ENCODE results near the gene TNN. TPM values are rescaled to one million over a fixed set of nuclear protein-coding genes. Genes with fewer than 3 reads are reported as not detected.

The TNN gene
- total and polyA plus RNA-seq, 4 experiments from 2014 or later: not detected

GRCh38 chr1:175033953-175034352, 33.7 kb upstream of the TNN start:
- Histone ChIP-seq H3K4me3 (ENCODE audit: low read length in 2 of 2) (no peak overlapping the region), H3K36me3 (ENCODE audit: insufficient read depth, low read length) (no peaks in the 10 kb centered on the region), H3K9me3 (ENCODE audit: control insufficient read depth in 1 of 2, low read length in 2 of 2) (no peaks in the 10 kb centered on the region), H3K27ac (ENCODE audit: low read depth, low read length) (no peak overlapping the region), H3K27me3 (ENCODE audit: insufficient read depth, low read length) (no peaks in the 10 kb centered on the region), H3K4me1 (ENCODE audit: insufficient read depth, low read length) (peaks cover 6% of the 10 kb centered on the region)
- Mint-ChIP-seq H3K36me3 (no peaks in the 10 kb centered on the region), H3K27me3 (peaks cover 0 to 2% of the 10 kb centered on the region in 2 donors), H3K4me1 (peaks cover 5 to 10% (median 7%) of the 10 kb centered on the region in 4 donors), H3K9me3 (peaks cover 0 to 3% (median 0%) of the 10 kb centered on the region in 8 donors), H3K27ac (peak overlapping the region in 1 of 7 donors; percentile 43), H3K4me3 (no peak overlapping the region)
- ChIA-PET CTCF (ENCODE audit: partially characterized antibody) (no interaction called here), POLR2A (ENCODE audit: partially characterized antibody) (no interaction called here)
- intact Hi-C loops (cut with micrococcal nuclease): no loop called here
- DNase-seq: no peak

GRCh38 chr1:175034775-175035174, 32.9 kb upstream of the TNN start:
- Mint-ChIP-seq H3K9me3 (no peaks in the 10 kb centered on the region), H3K4me1 (peaks cover 1 to 3% (median 2%) of the 10 kb centered on the region in 4 donors), H3K27ac (no peak overlapping the region), H3K36me3 (no peaks in the 10 kb centered on the region), H3K4me3 (no peak overlapping the region), H3K27me3 (peaks cover 0 to 2% of the 10 kb centered on the region in 2 donors)
- intact Hi-C loops (cut with micrococcal nuclease): no loop called here
- H3K27ac ChIP-seq (ENCODE audit: low read depth, low read length): no peak overlapping the region
- H3K4me3 ChIP-seq (ENCODE audit: low read length in 2 of 2): no peak overlapping the region
- no peaks in the 10 kb centered on the region for H3K27me3 ChIP-seq (ENCODE audit: insufficient read depth, low read length)
- no peaks in the 10 kb centered on the region for H3K4me1 ChIP-seq (ENCODE audit: insufficient read depth, low read length)
- no peaks in the 10 kb centered on the region for H3K36me3 ChIP-seq (ENCODE audit: insufficient read depth, low read length)
- no peak for DNase-seq
- CTCF ChIA-PET (ENCODE audit: partially characterized antibody): no interaction called here
- POLR2A ChIA-PET (ENCODE audit: partially characterized antibody): no interaction called here
- no peaks in the 10 kb centered on the region for H3K9me3 ChIP-seq (ENCODE audit: control insufficient read depth in 1 of 2, low read length in 2 of 2)

DNA sequence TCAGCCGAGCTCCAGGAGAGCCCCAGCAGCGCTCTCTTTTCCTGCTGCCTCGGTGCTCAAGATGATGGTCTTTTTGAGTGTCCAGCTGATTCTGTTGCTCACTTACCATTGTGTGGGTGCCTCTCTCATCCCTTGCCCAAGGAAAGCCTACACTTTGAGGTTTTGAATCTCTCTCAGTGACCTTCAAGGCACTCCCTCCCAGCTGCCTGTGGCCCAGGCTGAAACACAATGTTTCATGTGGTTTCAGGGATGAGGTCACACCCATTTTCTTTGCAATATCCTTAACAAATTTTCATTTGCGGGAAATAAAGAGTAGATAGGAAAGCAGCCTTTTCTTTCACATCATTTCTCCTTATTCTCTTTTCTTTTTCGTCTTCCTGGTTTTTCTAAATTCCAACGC, 31.8 kb upstream of the TNN start:
- H3K4me3 ChIP-seq (ENCODE audit: low read length in 2 of 2): no peak overlapping the region
- H3K27me3 Mint-ChIP-seq: peaks cover 0 to 2% of the 10 kb centered on the region in 2 donors
- POLR2A ChIA-PET (ENCODE audit: partially characterized antibody): no interaction called here
- no peaks in the 10 kb centered on the region for H3K27me3 ChIP-seq (ENCODE audit: insufficient read depth, low read length)
- H3K9me3 ChIP-seq (ENCODE audit: control insufficient read depth in 1 of 2, low read length in 2 of 2): no peaks in the 10 kb centered on the region
- no peaks in the 10 kb centered on the region for H3K36me3 ChIP-seq (ENCODE audit: insufficient read depth, low read length)
- no peaks in the 10 kb centered on the region for H3K9me3 Mint-ChIP-seq
- no peaks in the 10 kb centered on the region for H3K4me1 ChIP-seq (ENCODE audit: insufficient read depth, low read length)
- intact Hi-C loops (cut with micrococcal nuclease): no loop called here
- no peak for DNase-seq
- no peaks in the 10 kb centered on the region for H3K4me1 Mint-ChIP-seq
- H3K27ac Mint-ChIP-seq: no peak overlapping the region
- no peak overlapping the region for H3K4me3 Mint-ChIP-seq
- H3K27ac ChIP-seq (ENCODE audit: low read depth, low read length): no peak overlapping the region
- CTCF ChIA-PET (ENCODE audit: partially characterized antibody): interaction anchor here (1.5 kb wide), 1 partner anchor 89 kb away, joined by 5 read pairs; no protein-coding TSS in a partner anchor
- no peaks in the 10 kb centered on the region for H3K36me3 Mint-ChIP-seq

DNA sequence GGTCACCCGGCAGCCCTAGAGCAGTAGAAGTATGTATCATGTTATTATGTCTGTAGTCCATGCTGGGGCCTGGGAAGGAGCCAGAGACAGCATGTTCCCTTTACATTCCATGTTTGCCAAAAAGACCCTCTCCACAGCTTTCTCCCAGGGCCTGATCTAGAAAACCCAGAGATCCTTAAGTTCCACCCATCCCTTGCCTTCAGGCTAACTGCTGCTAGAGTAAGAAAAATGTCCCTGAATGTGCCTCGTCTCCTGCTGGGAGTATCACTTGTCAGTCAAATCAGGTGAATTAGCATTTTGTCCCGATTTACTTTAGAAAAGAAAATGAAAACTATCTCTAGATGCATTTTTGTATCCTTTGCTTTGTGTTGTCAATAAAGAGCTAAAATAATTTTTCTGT, 31.2 kb upstream of the TNN start:
- no peaks in the 10 kb centered on the region for H3K4me1 ChIP-seq (ENCODE audit: insufficient read depth, low read length)
- H3K9me3 ChIP-seq (ENCODE audit: control insufficient read depth in 1 of 2, low read length in 2 of 2): no peaks in the 10 kb centered on the region
- ChIA-PET CTCF (ENCODE audit: partially characterized antibody) (interaction anchor here (1.5 kb wide), 1 partner anchor 88 kb away, joined by 5 read pairs; no protein-coding TSS in a partner anchor), POLR2A (ENCODE audit: partially characterized antibody) (no interaction called here)
- no peaks in the 10 kb centered on the region for H3K36me3 Mint-ChIP-seq
- H3K36me3 ChIP-seq (ENCODE audit: insufficient read depth, low read length): no peaks in the 10 kb centered on the region
- H3K27me3 Mint-ChIP-seq: peaks cover 0 to 2% of the 10 kb centered on the region in 2 donors
- H3K27me3 ChIP-seq (ENCODE audit: insufficient read depth, low read length): no peaks in the 10 kb centered on the region
- no peak overlapping the region for H3K4me3 Mint-ChIP-seq
- no peak for DNase-seq
- H3K4me1 Mint-ChIP-seq: no peaks in the 10 kb centered on the region
- no peak overlapping the region for H3K4me3 ChIP-seq (ENCODE audit: low read length in 2 of 2)
- intact Hi-C loops (cut with micrococcal nuclease): no loop called here
- H3K27ac Mint-ChIP-seq: no peak overlapping the region
- H3K27ac ChIP-seq (ENCODE audit: low read depth, low read length): no peak overlapping the region
- H3K9me3 Mint-ChIP-seq: no peaks in the 10 kb centered on the region

DNA sequence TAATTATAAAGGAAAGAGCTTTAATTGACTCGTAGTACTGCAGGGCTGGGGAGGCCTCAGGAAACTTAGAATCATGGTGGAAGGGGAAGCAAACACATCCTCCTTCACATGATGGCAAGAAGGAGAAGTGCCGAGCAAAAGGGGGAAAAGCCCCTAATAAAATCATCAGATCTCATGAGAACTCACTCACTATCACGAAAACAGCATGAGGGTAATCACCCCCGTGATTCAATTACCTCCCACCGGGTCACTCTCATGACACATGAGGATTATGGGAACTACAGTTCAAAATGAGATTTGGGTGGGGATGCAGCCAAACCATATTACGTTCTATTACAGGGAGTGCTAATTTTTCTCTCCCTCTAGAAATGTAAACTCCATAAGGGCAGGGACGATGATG, 30.2 kb upstream of the TNN start:
- DNase-seq: no peak
- no peaks in the 10 kb centered on the region for H3K4me1 Mint-ChIP-seq
- CTCF ChIA-PET (ENCODE audit: partially characterized antibody): interaction anchor here (2.4 kb wide), 1 partner anchor 8 kb away, joined by 8 read pairs; no protein-coding TSS in a partner anchor
- no peaks in the 10 kb centered on the region for H3K36me3 Mint-ChIP-seq
- H3K9me3 ChIP-seq (ENCODE audit: control insufficient read depth in 1 of 2, low read length in 2 of 2): no peaks in the 10 kb centered on the region
- no peaks in the 10 kb centered on the region for H3K36me3 ChIP-seq (ENCODE audit: insufficient read depth, low read length)
- no peaks in the 10 kb centered on the region for H3K4me1 ChIP-seq (ENCODE audit: insufficient read depth, low read length)
- no peak overlapping the region for H3K27ac Mint-ChIP-seq
- intact Hi-C loops (cut with micrococcal nuclease): no loop called here
- H3K4me3 Mint-ChIP-seq: no peak overlapping the region
- POLR2A ChIA-PET (ENCODE audit: partially characterized antibody): no interaction called here
- H3K9me3 Mint-ChIP-seq: no peaks in the 10 kb centered on the region
- H3K27me3 ChIP-seq (ENCODE audit: insufficient read depth, low read length): no peaks in the 10 kb centered on the region
- no peak overlapping the region for H3K27ac ChIP-seq (ENCODE audit: low read depth, low read length)
- no peak overlapping the region for H3K4me3 ChIP-seq (ENCODE audit: low read length in 2 of 2)
- H3K27me3 Mint-ChIP-seq: peaks cover 0 to 2% of the 10 kb centered on the region in 2 donors

DNA sequence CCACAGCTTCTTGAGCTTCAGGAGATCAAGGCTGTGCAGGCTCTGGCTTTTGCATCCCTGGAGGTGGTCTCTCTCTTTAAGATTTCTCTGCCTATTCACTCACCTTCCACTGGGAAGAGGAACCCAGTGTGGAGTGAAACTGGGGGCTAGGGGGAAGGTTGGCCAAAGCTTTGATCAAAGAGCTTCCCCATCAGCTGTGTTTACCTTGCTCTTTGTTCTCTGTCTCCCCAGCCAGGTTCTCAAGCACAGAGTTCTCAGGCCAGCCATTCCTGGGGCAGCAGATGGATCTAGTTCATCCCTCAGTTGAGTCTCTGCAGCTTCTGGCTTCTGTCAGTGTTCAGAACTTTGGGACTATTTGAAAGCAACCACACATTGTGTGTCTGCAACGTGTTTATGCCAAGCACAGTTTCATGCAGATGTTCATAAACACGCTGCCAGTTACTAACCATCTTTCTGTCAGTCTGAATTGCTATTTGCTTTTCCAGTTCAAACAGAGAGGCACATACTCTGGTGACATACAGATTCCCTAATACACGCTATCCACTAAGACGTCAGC, 27.2 kb upstream of the TNN start:
- Mint-ChIP-seq H3K27me3 (peaks cover 4 to 9% of the 10 kb centered on the region in 2 donors), H3K27ac (no peak overlapping the region), H3K4me1 (peaks cover 0 to 2% (median 0%) of the 10 kb centered on the region in 4 donors), H3K9me3 (no peaks in the 10 kb centered on the region), H3K4me3 (no peak overlapping the region), H3K36me3 (no peaks in the 10 kb centered on the region)
- ChIA-PET POLR2A (ENCODE audit: partially characterized antibody) (interaction anchor here (0.6 to 0.9 kb wide), 2 partner anchors 16 to 17 kb away, joined by 3 read pairs; no protein-coding TSS in a partner anchor), CTCF (ENCODE audit: partially characterized antibody) (interaction anchor here (1.3 to 1.9 kb wide), 3 partner anchors 9 to 114 kb away, joined by 3 to 12 read pairs (median 4); no protein-coding TSS in a partner anchor)
- H3K36me3 ChIP-seq (ENCODE audit: insufficient read depth, low read length): no peaks in the 10 kb centered on the region
- no peaks in the 10 kb centered on the region for H3K27me3 ChIP-seq (ENCODE audit: insufficient read depth, low read length)
- no peaks in the 10 kb centered on the region for H3K9me3 ChIP-seq (ENCODE audit: control insufficient read depth in 1 of 2, low read length in 2 of 2)
- intact Hi-C loops (cut with micrococcal nuclease): no loop called here
- no peak overlapping the region for H3K27ac ChIP-seq (ENCODE audit: low read depth, low read length)
- no peak for DNase-seq
- no peak overlapping the region for H3K4me3 ChIP-seq (ENCODE audit: low read length in 2 of 2)
- no peaks in the 10 kb centered on the region for H3K4me1 ChIP-seq (ENCODE audit: insufficient read depth, low read length)

GRCh38 chr1:175042650-175043049, 25.0 kb upstream of the TNN start:
- Mint-ChIP-seq H3K4me1 (peaks cover 0 to 2% (median 0%) of the 10 kb centered on the region in 4 donors), H3K27ac (no peak overlapping the region), H3K36me3 (no peaks in the 10 kb centered on the region), H3K27me3 (peaks cover 8 to 20% of the 10 kb centered on the region in 2 donors), H3K4me3 (no peak overlapping the region), H3K9me3 (no peaks in the 10 kb centered on the region)
- DNase-seq: no peak
- H3K4me1 ChIP-seq (ENCODE audit: insufficient read depth, low read length): no peaks in the 10 kb centered on the region
- no peaks in the 10 kb centered on the region for H3K9me3 ChIP-seq (ENCODE audit: control insufficient read depth in 1 of 2, low read length in 2 of 2)
- no peak overlapping the region for H3K27ac ChIP-seq (ENCODE audit: low read depth, low read length)
- H3K36me3 ChIP-seq (ENCODE audit: insufficient read depth, low read length): no peaks in the 10 kb centered on the region
- POLR2A ChIA-PET (ENCODE audit: partially characterized antibody): no interaction called here
- H3K27me3 ChIP-seq (ENCODE audit: insufficient read depth, low read length): no peaks in the 10 kb centered on the region
- CTCF ChIA-PET (ENCODE audit: partially characterized antibody): interaction anchor here (1.3 kb wide), 1 partner anchor 103 kb away, joined by 3 read pairs; no protein-coding TSS in a partner anchor
- no peak overlapping the region for H3K4me3 ChIP-seq (ENCODE audit: low read length in 2 of 2)
- intact Hi-C loops (cut with micrococcal nuclease): no loop called here
